Renal cortical epithelial cell (primary cell): ENCODE results near the gene ATE1. TPM values are rescaled to one million over a fixed set of nuclear protein-coding genes. Genes with fewer than 3 reads are reported as not detected.
"Not testable (repeated sequence)": the region's sequence is repeated elsewhere in the genome, so short reads cannot be mapped to it uniquely, and the experiment has no call there.

Experiments used
- DNase-seq: peaks from one replicate; pipeline ENCODE4 v3.0.0-alpha.2; 2011; ENCODE audit warnings: low read depth
- total RNA-seq: library from RNA; depleted of rRNA; stranded (reverse); fragments of >200 nt; gene quantifications from 2 replicates; pipeline ENCODE4 v1.2.3, GENCODE V29; 2014

The ATE1 gene
- 29.0 and 46.2 TPM in 2 replicates for total RNA-seq

DNA sequence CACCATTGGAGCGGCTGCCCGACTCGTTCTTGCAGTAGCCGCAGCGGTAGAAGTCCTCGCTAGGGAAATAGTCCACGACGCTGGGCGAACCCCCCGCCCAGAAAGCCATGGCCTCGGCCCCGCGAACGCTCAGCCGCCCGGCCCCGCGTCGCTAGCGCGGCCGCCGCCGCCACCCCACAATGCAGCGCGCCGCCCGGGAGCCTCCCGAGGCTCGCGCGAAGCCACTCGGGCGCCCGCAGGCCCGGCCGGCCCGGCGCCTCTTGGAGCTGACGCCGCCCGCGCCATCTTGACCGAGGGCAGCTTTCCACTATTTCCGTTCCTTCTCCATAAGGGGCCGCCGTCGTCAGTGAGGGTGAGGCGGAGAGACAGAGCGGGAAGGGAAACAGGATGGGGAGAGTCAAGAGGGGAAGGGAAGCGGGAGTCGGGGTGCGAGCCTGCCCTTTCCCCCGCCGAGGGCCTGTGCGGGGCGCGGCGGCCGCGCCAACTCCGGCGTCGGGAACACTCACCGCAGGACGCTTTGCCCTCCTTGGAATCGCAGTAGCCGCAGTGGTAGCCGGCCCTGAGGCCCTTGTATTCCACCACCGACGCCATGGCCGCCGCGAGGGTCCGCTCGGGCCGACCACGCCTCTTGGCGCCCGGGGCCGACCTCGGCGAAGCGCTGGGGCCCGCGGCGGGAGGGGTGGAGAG, at the start of gene ATE1:
TSS of gene ATE1 (minus strand) at position 191 of the 687 bp plus-strand sequence. CDS start at position 109, 82 bp downstream.
- peak; percentile 75 for DNase-seq

DNA sequence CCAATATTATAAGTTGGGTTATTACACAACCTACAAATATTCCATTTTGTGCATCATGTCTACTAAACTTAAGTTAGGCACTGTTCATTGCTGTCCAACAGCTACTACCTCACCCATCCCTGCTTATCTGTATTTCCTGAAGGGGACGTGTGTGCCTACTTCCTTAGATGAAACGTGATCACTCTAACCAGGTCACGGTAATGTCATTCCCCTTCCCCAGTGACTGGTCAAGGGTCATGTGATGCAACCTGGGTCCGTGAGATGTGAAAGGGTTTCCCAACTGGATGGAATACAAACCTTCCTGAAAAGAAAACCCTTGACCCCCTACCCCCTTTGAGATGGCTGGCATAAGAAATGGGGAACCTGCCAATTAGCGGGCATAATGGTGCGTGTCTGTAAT, 48.8 kb upstream of the ATE1 start:
- no peak for DNase-seq

DNA sequence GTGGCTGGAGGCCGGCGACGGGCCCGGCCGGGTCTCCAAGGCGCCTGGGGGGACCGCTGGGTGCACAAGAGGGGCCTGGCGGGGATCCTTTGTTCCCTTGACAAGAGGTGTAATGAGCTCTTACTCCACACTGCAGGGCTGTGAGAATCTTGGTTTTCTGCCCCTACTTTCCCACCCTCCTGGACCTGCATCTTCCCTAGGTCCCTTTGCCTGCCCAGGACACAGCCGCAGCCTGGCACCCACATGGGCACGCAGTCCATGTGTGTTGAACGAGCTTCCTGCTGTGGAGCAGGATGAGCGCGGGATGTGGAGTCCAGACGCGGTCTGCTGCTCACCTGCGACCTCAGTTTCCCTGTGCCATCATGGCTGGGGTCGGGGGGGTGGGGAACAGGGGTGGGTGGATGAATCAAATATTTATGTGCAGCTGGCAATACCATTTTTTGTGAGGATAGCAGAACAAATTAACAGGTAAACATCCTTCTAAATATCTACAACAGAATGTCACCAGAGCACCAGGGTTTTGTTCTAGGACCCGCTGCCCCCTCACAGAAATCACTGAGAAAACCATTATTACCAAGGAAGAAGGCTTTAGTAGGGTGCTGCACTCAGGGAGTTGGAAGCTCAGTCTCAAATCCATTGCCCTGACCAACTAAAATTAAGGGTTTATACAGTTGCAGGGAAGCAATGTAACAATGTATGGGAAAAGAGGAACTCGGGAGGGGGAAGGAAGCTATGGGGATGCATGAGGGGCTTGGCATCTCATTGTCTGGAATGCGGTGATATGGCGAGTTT, 47.7 kb upstream of the ATE1 start:
- DNase-seq, result no peak

DNA sequence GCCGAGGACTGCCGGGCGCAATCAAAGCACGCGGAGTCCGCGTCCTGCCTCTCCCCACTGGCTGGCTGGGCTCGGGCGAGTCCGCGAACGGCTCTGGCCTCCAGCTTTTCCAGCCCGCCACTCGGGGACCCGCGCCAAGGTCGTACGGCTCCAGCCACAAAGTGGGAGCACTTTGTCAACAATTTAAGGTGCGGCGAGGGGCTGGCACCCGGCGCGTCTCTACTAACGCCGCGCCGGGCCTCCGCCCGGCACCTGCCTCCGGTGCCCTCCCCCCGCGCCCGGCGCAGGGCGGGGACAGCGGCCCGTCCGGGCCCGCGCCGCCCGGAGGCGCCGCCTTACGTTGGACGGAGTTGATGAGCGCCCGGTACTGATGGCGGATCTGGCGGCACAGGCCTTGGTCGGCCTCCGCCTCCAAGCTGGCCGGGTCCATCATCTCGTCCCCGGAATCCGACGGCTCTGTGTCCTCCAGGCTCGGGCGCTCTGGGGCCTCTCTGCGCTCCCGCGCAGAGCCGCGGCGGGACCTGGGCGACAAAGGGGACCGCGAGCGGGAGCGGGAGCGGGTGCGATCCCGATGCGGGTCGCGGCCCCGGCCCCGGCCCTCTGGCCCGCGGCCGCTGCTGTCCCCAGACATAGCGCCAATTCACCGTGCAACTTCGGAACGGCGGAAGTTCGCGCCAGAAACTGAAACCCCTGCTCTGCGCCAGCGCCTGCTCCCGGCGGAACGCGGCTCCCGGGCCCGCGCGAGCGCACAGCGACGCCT, 46.9 kb upstream of the ATE1 start, which contains the start of gene NSMCE4A:
TSS of gene NSMCE4A (minus strand) at position 683 of the 760 bp plus-strand sequence. CDS start at position 631, 52 bp downstream.
- peak; percentile 40 for DNase-seq

DNA sequence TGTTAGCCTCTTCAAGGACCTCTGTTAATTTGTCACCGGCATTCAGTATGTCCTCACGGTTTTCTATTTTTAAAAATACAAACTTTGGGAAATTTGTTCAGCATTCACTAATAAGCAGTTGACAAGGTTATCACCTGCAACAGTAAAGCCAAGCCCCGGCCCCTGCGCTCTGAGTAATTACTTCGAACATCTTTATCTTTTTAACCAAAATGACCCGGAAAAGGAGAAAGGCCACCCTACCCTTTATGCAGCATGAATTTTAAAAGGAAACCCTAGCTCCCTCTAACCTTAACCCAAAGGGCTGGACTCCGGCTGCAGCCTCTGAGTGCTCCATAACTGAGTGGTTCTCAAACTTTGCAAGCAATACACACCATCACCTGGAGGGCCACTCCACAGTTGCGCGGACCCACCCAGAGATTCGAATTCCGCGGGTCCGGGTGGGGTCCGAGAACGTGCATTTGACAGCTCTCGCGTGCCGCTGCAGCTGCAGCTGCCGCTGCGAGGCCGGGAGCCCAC, 46.2 kb upstream of the ATE1 start:
- no peak for DNase-seq

DNA sequence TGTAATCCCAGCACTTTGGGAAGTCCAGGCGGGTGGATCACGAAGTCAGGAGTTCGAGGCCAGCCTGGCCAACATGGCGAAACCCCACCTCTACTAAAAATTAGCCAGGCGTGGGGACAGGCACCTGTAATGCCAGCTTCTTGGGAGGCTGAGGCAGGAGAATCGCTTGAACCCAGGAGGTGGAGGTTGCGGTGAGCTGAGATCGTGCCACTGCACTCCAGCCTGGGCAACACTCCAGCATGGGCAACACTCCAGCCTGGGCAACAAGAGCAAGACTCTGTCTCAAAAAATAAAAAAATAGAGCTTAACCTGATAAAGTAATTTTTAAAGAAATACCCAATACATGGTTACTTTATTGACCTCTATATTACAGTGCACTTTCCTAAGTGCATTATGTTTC, 41.3 kb upstream of the ATE1 start:
- DNase-seq, result not testable (repeated sequence)

DNA sequence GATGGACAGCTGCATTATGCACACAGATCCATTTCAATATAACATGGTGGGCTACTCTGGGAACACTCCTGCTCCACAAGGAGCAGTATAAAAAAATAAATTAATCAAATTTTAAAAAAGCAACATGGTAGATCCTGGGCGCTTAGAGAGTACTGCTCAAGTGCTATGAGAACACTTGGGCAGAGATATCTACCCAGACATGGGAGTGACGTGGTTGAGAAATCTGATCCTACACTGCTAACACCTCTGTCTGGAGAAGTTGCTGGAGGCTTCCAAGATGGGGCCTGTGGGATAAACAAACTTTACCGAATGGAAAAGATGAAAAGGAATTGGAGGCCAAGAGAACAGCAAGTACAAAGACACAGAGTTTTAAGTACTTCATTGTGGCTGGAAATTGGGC, 38.2 kb upstream of the ATE1 start:
- no peak for DNase-seq

DNA sequence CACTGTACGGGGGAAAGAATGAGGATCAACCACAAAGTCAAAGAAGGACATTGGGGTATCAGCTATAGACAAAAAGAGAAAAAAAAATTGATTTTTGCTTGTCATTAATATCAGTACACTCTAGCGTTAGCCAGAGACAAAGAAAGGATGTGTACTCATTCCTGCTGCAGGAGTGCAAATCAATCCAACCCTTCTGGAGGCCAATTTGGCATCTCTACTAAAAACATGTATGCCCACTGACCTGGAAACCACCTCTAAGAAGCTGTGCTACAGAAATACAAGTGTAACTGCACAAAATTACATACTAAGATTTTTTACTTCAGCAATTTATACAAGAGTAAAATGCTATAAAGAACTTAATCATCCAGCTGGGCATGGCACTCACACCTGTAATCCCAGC, 33.6 kb upstream of the ATE1 start:
- DNase-seq, result no peak

DNA sequence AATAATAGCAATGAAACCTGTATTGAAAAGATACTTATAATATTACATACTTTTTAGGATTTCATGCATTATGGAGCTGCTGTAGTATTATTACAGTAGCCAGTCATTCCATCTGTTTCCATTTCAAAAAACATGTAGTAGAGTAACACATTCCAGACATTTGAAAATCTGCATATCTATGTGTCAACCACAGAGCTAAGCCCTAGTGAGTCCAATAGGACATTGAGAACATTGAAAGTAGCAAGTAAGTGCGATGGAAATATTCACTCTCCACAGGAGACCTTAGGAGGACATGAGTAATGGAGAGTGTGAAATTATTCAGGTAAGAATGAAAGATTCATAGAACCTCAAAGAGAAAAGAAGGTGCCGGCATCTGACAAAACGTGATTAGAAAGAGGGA, 31.8 kb upstream of the ATE1 start:
- no peak for DNase-seq

DNA sequence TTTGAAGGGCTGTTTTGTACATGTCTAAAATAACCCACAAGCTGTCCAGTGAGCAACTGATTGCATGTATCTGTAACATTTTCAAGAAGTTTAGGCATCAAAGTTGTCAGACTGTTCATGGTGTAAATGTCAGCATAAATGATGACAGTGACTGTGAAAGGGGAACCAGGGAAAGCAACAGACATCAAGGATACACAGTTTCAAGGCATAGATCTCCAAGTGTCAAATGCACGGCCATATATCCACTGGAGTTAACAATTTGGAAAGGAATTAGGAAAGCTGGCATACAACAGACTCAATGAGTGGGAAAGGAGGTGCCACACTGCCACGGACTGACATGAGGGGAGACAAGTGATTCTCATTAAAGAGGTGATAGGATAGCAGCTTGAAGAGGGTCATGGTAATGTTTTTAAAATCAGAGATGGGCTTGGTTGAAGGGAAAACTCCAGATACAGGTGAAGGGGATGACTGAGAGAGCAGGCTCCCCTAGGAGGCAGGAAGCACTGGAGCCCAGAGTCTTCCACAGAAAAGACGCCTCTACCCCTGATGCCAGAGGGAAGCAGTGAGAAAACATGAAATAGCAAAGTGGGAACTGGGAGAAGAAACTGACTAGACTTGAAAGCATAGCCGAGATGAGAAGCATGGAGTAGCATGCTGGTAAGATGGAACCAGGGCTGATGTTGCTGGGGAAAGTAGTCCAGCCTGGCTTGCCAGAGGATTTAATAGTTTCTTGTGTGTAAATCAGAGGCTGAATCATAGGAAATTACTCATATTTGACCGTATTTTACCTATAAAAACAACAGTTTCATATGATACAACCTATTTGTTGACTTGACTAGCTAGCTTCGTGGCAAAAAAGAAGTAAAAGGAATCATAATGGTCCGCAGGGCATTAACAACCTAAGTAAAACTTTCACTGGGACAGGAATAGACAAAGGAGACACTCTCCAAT, 28.6 kb upstream of the ATE1 start:
- no peak for DNase-seq

DNA sequence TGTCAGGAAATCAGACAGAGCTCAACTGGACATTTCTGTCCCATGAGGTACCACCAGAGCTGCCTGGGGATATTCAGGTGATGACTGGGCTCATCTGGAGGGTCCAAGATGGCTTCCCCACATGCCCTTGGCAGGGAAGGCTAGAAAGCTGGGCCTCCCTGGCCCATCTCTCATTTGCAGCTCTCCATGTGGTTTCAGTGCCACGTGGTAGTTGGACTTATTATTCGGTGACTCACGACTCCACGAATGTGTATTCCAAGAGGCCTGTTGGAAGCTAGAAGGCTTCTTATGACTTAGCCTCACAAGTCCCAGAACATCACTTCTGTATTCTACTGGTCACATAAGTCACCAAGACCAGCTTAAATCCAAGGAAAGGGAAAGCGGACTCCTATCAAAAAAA, 24.4 kb upstream of the ATE1 start:
- DNase-seq, result no peak

DNA sequence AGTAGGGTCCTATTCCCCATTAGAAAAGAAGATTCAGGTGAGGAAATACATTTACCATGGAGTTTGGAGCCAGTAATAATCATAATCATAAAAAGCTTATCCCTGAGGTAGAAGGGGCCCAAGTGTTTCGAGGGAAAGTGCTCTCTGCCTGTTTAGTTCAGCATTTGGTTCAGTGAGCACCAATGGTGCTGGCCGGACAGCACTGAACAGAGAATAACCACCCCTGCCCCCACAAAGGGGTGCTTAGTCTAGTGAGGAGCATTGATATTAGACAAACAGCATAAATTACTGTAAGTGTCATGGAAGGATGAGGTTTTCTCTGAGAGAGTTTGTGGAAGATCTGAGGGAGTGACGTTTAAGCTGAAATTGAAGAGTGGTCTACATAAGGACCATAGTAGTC, 21.6 kb upstream of the ATE1 start:
- DNase-seq, result no peak

DNA sequence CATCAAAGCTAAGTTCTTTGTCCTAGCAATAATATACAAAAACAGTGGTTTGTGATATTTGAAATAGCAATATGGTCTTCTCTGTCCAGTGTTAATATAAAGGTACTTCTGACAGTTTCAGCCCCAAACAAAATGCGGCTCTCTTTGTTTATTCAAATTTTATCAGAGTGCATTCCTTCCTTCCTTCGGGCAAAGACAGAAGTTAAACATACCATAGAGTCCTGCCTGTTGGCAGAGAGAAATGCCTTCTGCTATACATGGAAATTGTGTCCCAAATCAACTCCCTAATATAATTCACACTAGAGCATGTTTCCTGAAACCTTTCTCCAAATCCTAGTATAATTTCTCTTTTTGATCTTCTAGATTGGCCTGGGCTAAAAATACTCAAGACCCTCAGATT, 21.2 kb upstream of the ATE1 start:
- DNase-seq, result no peak

DNA sequence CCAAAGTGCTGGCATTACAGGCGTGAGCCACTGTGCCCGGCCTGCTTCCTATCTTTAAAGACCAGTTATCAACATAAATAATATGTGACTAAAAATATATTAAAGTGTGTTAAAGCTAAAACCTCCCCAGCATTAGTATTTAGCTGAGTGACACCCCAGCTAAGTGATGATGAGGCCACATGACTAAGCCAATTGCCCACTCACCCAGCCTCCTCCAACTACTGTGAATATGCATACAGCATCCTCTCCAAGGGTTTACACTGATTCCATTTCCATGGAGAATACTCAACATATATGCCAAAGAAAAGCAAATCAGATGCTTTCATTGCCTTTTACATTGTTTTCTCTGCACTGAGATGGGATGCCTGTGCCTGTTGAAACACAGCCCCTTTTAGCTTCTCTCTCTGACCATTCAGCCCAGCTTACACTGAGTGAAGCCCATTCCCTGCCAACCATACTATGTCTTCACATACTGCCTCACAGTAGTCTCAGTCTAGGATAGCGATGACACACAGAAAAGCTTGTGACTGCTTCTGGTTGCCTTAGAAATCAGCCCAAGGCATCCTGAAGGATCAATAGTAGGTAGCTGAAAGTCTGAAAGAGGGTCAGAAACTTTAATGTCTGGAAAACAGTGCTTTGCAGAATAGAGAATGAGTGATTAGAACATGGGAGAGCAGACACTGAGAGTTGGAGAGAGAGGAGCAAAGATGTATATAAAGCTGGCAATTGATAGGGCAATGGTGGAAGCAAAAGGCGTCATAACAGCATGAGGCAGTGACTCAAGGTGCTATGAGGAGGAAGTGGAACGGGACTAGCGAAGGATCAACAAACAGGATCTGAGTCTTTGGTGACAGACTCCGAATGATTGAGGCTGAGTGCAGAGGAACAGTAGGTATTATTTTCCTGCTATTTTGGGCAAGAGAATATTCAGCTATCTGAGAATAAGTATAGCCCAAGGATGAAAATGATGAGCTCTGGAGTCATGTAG, 19.8 kb upstream of the ATE1 start:
- no peak for DNase-seq

DNA sequence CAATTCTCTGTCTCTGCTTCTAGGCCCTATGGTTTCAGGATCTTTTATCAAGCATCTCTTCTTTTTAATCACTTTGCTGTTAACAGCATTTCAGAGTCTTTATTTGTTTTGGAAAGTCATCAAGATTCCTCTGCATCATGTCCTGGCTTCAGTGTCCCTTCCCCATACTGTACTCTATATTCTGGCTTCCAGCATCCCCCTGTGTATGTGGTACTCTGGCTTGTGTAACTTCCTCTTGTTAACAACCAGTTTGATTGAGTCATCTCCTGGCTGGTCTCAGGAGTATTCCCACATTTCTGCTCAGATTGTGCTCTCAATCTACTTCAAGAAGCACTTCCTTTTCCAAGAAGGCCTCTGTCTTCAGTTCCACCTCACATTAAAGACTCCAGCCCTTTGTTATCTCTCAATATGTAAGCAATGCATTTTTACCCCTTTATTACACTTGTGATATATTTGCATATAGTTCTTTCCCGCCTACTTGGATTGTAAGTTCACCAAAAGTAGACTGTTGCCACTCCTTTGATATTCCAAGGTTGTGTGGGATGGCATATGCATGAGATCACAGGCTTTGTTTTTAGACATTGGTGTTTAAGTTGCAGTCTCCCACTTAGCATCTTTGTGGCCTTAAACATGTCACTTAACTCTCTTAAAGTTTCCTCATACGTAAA, 15.1 kb upstream of the ATE1 start:
- DNase-seq, result peak; percentile 57

DNA sequence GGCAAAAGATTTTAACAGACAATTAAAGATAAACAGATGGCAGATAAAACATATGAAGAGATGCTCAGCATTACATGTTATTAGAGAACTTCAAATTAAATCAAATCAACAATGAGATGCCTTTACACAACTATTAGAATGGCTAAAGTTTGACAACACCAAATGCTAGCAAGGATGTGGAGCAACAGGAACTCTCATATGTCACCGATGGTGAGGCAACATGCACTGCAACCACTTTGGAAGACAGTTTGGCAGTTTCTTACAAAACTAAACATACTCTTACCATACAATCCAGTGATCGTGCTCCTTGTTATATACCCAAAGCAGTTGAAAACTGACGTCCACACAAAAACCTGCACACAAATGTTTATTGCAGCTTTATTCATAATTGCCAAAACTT, 13.7 kb upstream of the ATE1 start:
- DNase-seq, result no peak

DNA sequence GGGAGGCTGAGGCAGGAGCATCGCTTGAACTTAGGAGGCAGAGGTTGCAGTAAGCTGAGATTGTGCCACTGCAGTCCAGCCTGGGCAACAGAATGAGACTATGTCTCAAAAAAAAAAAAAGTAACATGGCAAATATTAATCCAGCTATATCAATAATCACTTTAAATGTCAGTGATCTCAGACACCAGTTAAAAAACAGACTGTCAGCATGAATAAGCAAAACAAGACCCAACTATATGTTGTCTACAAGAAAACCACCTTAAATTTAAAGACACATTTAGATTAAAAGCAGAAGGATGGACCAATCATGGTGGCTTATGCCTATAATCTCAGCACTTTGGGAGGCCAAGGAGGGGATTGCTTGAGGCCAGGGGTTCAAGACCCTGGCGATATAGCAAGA, 8.5 kb upstream of the ATE1 start:
- DNase-seq, result no peak

DNA sequence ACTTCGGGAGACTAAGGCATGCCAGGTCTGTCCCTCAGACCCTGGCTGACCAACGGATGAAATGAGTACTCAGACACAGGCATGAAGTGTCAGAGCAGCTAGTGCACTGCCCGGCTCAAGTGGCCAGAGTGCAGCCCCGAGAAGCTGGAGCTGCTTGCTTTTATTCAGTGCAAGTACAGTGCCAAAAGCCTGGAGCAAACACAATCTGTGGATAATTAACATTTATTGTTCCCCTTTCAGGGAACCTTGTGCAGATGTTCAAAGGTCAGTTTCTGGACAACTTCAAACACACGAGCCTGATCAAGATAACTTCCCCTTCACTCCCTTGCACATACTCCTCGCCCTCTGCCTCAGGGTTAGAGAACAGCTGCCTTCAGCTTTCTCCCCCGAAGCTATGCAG, 7.9 kb upstream of the ATE1 start:
- DNase-seq, result peak; percentile 49
